Activated CD4-positive, alpha-beta T cell treated with anti-CD3 and anti-CD28 coated beads for 1 hour (primary cell): ENCODE data around the gene ANKDD1B.
A peak's percentile ranks its signal among the peaks of the same experiment; 100 is the strongest.

Source experiments
- DNase-seq: peaks from one replicate; pipeline ENCODE4 v3.0.0-alpha.2; 2020

ANKDD1B gene

GRCh38 chr5:75710637-75711036, 99.4 kb downstream of the ANKDD1B start:
- no peak for DNase-seq

GRCh38 chr5:75711151-75711550, 99.9 kb downstream of the ANKDD1B start:
- no peak for DNase-seq

DNA sequence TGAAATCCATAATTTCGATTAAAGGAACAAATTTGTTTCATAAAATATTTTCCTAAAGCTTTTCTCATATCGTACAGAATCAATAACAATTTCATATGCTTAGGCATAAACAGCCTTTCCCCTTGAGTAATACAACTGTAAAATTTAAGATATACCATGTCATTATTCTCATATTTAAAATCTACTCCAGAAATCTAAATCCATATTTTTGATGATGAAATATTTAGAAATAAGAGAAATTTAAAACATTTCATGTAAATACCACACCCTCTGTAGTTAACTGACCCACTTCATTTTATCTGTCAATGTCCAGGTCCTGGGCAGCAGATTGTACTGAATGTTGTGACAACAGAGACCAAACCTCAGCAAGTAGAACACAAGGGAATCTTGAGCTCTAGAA, 100.8 kb downstream of the ANKDD1B start:
- DNase-seq = no peak

- no peak for DNase-seq
These were observed 105.4 kb downstream of the ANKDD1B start for GRCh38 chr5:75716715-75717081.

DNA sequence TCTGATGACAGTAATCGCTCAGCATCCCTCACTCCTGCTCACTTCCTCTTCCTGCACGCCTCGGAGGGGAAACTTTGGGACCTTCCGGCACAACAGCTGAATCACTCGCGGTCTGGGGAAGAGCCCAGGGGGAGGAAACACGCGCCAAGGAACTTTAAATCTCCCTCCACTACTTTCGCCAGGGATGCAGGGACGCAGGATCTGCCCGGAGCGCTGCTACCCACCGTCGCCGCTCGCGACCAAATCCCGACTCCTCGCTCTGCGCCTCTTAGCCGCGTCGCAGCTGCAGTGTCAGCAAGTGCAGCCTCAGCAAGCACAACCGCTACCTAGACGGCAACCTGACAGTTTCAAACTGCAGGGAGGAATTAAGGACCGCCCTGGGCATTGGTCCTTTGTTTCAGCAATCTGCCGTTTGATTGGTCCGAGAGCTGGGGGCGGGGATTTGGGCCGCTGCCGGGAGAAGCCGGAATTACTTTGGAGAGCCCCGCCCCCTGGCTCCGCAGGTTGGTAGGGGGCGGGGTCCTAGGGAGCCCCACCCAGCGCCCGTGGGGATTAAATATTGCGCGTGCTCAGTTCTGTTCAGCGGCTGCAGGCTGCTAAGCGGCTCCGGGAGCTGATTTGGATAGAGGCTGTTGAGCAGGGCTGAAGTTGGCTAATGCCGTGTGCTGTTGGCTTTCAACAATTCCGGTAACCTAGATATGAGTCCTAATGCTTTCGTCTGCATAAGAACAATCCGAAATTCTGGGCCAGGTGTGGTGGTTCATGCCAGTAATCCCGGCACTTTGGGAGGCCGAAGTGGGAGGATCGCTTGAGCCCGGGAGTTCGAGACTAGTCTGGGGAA, 106.0 kb downstream of the ANKDD1B start, which contains the start of gene POC5:
Gene POC5 (minus strand): TSS at position 356 of the 841 bp plus-strand sequence. CDS start 4,500 bp downstream, outside the sequence.
- peak; percentile 97 for DNase-seq

GRCh38 chr5:75720882-75721281, 109.6 kb downstream of the ANKDD1B start:
- no peak for DNase-seq
